ENCODE results near the gene NEO1. TPM values are rescaled to one million over a fixed set of nuclear protein-coding genes. Genes with fewer than 3 reads are reported as not detected.

NEO1 gene
- 41.0 TPM for total RNA-seq

- peak; percentile 95 for DNase-seq
These were observed at the start of gene NEO1 for GRCh38 chr15:73051807-73052652. TSS of gene NEO1 (plus strand) at chr15:73052463. CDS start at chr15:73052676, 213 bp downstream.

- DNase-seq, result no peak
These were observed 47.8 kb upstream of the NEO1 start for GRCh38 chr15:73004462-73004861.

- DNase-seq, result no peak
These were observed 47.2 kb upstream of the NEO1 start for GRCh38 chr15:73005032-73005431.

GRCh38 chr15:73005446-73005845 is 46.8 kb upstream of the NEO1 start:
- DNase-seq, result no peak

GRCh38 chr15:73006523-73006922 is 45.7 kb upstream of the NEO1 start:
- DNase-seq, result no peak

GRCh38 chr15:73009066-73010056 is 42.9 kb upstream of the NEO1 start:
- DNase-seq, result no peak

GRCh38 chr15:73010154-73011152 is 41.8 kb upstream of the NEO1 start:
- no peak for DNase-seq

- DNase-seq, result no peak
These were observed 37.4 kb upstream of the NEO1 start for GRCh38 chr15:73014904-73015303.

GRCh38 chr15:73015493-73015892 is 36.8 kb upstream of the NEO1 start:
- no peak for DNase-seq

- DNase-seq, result no peak
These were observed 34.3 kb upstream of the NEO1 start for GRCh38 chr15:73017987-73018386.

- DNase-seq, result no peak
These were observed 33.1 kb upstream of the NEO1 start for GRCh38 chr15:73019154-73019553.

- no peak for DNase-seq
These were observed 32.6 kb upstream of the NEO1 start for GRCh38 chr15:73019601-73020146.

GRCh38 chr15:73021139-73021621 is 31.1 kb upstream of the NEO1 start:
- no peak for DNase-seq

- DNase-seq, result no peak
These were observed 30.1 kb upstream of the NEO1 start for GRCh38 chr15:73022161-73022560.

- DNase-seq, result no peak
These were observed 29.2 kb upstream of the NEO1 start for GRCh38 chr15:73023071-73023470.

GRCh38 chr15:73024168-73024567 is 28.1 kb upstream of the NEO1 start:
- no peak for DNase-seq

- no peak for DNase-seq
These were observed 25.7 kb upstream of the NEO1 start for GRCh38 chr15:73026511-73027054.

- no peak for DNase-seq
These were observed 24.2 kb upstream of the NEO1 start for GRCh38 chr15:73028031-73028430.

GRCh38 chr15:73028831-73029451 is 23.3 kb upstream of the NEO1 start:
- DNase-seq, result peak; percentile 4

GRCh38 chr15:73030122-73030679 is 22.1 kb upstream of the NEO1 start:
- DNase-seq, result no peak

Measured in tongue (tissue), 2 donors.